ENCODE results near the gene RBM20.

- no peak for TF ChIP-seq CTCF (IDR thresholded peaks at IDR 0.05 in 4 of 5, conservative IDR thresholded peaks at IDR 0.05 in 1 of 5)
- no peak for TF ChIP-seq POLR2A (IDR thresholded peaks at IDR 0.05)
Observed at GRCh38 chr10:110742801-110743200, 98.7 kb downstream of the RBM20 start.
